CD4-positive, alpha-beta T cell treated with Interleukin-17A for 1 hour (primary cell): Measurements from ENCODE around the gene CTIF.

Experiments
- DNase-seq: peaks from one replicate; pipeline ENCODE4 v3.0.0-alpha.2; 2020

Gene CTIF

GRCh38 chr18:48780201-48780912 is 241.5 kb downstream of the CTIF start:
- no peak for DNase-seq

DNA sequence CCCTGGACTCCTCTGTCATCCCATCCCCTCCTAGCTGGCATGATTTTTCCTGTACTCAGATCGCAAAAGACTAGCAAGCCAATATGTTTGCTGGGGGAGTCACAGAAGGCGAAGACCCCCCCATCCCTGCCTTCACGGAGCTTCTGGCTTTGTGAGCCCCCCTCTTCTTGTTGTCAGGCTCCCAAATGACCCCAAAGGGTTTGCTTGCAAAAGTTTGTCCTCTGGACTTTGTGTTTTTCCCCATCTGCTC is 242.0 kb downstream of the CTIF start:
- no peak for DNase-seq

- no peak for DNase-seq
Observed at GRCh38 chr18:48781163-48781987, 242.5 kb downstream of the CTIF start.

GRCh38 chr18:48781988-48782363 is 243.1 kb downstream of the CTIF start:
- no peak for DNase-seq

- no peak for DNase-seq
Observed at GRCh38 chr18:48782381-48782861, 243.6 kb downstream of the CTIF start.

DNA sequence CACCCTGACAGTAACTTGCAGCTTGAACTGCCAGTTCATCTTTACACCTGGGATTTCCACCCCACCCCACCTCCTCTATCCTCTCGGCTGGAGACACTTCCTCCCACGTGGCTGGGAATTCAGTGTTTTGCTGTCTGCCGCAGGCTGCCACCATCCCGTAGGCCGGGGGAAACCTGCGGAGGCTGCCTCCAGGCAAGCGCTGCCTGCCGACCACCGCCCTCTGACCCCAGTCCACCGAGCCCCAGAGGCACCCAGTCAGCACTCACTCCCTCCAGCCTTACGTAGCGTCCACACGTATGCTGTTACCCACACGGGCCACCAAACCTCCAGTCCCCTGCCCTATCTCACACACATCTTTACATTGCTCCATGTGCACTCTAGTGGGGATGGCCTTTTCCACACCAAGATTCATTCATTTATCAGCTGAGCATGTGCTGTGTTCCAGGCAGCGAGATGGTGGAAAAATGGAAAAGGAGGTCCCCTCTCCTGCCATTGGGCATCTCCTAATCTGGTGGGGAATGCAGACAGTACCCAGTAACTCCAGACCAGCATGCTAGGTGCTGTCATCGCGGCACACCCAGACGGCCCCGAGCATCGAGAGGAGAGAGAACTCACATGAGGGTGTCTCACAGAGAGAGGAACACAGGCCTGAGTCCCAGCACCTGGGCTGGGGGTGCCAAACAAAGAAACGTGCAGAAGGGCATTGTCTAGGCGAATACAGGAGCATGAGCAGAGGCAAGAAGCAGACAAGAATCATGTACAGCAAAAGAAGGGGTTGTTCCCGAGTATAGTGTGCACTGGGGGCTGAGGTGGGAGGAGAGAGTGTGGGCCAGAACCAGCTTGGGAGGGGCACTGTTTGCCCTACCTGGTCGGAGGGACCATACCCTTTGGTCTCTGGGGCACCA is 245.0 kb downstream of the CTIF start:
- no peak for DNase-seq

DNA sequence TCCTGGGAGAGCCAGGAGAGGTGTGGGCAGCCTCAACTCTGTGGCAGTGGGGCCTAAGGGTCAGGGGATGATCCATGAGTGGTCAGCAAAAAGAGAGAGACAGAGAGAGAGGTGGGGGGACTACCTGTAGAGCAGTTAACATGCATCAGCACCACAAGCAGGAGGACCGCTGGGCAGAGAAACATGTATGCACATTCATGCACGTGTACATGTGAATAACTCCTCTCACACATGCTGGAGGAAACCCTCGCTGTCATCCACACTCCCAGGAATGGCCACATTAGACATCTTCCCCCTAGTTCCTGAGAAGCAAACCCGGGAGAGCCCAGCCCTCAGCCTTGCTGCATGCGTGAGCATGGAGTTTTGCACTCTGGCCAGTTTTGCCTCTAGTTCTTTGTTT is 245.8 kb downstream of the CTIF start:
- DNase-seq, result no peak

GRCh38 chr18:48785091-48785614 is 246.3 kb downstream of the CTIF start:
- peak; percentile 45 for DNase-seq

DNA sequence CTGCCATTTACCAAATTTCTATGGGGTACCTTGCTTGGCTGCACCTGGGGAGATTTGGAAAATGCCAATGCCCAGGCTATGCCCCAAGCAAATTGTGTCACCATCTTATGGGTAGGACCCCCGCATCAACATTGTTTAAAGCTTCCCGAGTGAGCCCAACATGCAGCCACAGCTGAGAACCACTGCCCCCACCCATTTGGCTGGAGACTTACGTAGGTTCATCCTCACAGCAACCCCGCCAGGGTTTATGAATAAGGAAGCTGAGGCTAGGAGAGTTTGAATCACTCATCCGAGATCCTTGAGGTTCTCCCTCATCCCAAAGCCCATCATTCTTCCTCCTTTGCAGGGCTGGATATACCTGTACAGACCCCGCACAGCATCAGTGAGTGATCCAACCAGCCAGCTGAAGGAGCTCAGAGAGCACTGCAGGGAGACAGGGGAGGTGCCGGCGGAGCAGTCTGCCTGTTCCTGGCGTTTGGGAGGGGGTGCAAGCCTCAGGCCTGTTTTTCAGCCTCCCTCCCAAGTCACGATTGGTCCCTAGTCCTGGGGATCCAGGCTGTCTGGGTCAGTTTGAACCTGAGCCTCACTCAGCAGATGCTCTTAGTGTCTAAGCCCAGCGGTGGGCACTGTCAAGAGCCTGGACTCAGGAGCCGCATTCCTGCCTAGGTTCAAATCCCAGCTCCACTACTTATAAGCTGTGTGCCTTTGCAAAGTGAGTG is 247.1 kb downstream of the CTIF start:
- DNase-seq, result no peak

DNA sequence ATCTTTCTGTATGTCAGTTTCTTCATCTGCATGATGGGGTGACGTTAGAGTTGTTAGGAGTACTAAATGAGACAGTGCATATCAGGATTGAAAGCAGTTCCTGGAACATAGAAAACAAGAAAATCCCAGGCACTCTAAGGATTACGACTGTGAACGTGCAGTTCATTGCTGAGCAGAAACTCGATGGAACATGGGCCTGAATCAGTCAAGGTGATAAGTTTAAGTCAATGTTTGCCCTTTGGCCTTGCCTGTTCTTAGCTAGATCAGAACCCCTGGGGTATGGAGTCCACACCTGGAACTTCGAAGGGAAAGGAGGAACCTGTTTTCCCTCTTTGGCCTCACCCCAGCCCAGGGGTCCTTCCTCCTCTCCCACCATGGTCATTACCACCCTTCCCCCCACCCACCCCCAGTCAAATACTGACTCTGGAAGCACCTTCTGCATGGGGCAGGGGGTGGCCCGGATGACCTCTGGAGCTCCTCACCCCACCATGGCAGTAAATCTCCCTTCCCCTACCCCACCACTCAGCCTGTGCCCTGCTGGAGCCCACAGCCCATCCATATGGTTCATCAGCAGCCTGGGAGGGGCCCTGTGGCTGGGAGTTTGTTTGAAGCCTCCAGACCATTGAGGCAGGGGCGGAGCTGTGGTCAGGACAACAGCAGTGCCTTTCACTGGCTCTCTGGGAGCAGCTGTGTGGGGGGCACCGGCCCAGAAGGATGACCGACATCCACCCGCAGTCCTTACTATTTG is 247.8 kb downstream of the CTIF start:
- no peak for DNase-seq

DNA sequence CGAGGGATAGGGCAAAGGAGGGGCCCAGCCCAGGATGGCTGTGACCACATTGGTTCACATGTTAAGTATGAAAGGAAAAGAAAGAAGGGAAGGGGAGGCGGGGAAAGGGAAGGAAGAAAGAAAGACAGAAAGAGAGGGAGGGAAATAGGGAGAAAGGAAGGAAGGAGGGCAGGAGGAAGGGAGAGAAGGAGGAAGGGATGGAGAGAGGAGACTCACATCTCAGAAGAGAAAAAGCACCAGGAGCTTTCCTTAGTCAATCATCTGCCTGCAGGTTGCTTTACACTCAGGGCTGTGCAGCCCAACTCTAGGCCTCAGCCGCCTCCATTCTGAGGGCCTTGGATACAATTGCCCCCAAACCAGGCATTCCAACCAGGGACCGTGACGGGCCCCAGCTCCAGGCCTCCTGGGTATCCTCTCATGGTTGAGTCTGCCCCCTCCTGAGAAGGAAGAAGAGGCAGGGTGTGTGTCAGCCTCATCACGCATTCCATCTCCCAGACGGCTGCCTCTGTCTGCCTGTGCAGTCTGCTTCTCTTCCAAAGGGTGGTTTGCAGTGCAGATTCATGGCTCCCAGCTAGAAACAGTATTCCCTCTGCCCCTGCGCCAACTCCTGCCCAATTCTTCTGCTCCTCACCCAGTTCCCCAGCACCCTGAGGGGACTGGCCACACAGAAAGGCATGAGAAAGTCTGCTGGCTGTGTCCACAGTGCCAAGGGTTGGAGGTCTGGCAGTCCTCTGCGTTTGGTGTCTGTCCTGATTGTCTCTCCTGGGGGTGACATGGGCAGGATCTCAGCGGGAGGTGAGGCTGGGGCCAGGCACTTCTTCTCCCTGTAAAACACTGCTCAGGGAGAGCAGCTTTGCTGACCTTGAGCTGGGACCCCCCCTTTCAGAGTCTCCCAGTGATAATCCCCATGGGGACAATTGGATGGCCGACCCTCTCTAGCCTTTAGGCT is 248.6 kb downstream of the CTIF start:
- DNase-seq, result no peak

DNA sequence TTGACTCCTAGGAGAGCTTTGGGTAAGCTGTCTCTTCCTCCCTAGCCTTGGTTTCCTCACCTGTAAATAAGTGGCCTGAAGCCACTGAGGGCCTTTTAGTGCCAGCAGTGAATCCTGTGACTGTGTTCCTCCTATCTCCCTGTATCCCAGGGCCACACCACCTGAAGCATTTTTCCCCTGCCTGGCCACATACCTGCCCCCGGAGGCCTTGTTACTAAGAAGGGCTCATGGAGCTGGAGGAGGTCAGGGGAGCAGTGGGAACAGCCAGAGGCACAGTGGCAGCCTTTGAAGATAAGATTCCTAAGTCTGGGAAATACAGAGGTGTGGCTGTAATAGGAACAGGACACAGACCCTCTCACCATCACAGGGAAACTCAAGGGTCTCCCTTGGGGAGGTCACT is 249.5 kb downstream of the CTIF start:
- DNase-seq, result no peak

GRCh38 chr18:48789259-48789812 is 250.5 kb downstream of the CTIF start:
- no peak for DNase-seq

GRCh38 chr18:48790226-48790863 is 251.5 kb downstream of the CTIF start:
- no peak for DNase-seq

DNA sequence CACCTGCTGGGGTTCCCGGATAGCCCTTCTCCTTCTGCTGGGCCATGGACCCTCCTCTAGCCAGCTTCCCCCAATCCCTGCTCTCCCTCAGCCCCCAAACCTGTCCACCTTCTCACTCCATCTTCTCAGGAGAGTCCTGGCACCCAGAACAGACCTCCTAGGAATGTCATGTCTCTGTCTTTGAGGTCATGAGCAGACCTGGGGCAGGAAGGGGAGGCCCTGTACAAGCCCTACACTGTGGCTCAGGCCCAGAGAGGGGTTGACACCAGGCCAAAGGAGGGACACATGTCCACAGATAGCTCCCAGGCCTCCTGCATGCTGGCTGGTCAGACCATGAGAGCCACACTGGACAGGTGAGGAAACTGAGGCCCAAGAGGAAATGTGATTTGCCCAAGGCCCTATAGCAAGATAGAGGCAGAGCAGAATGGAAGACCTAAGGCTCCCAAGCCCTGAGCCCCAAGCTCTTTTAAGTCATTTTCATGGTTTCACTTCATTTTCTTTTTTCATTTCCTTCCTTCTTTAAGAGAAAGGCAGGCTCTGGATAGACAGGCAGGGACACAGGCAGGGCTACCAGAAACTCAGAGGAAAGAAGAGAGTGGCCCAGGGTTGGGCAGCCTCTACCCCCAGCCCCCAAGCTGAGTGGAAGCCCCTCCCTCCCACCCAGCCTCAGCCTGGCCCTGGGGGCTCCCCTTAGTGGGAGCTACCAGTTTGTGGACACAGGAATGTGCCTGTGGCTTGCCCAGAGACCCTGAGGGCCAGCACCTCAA is 252.2 kb downstream of the CTIF start:
- no peak for DNase-seq

DNA sequence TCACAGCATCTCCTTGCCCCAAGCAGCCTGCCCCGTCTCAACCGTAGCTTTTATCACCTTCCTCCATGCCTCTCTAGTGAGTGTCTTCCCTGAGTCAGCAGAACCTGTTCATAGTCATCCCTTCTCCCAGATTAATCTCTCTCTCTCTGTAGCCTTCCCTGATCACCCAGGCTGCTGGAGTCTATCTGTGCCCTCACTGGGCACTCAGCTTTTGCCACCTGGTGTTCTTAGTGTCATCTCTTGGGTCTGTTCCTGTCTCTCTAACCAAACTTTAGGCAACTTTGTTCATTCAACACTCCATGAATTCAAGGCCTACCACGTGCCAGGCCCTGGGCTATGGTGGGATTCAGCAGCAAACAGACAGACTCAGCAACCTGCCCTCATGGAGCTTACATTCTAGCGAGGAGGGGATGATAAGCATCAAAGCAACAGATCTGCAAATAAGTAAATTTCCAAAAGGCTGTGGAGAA is 252.8 kb downstream of the CTIF start:
- no peak for DNase-seq

DNA sequence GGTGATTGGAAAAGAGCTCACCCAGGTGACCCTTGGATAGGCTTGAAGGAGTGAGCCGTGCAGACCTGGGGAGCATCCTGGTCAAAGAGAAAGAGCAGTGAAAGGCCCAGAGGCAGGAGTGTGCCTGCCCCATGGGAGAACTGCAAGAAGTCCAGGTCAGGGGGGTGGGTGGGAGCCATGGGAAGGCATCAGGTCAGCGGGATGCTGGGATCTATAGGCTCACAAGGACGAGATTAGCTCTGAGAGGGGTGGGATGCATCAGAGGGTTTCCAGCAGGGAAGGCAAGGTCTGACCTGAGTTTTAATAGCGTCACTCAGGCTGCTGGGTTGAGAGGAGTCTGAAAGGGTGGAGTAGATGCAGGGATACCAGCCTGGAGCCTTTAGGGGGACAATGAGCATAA is 253.3 kb downstream of the CTIF start:
- no peak for DNase-seq

DNA sequence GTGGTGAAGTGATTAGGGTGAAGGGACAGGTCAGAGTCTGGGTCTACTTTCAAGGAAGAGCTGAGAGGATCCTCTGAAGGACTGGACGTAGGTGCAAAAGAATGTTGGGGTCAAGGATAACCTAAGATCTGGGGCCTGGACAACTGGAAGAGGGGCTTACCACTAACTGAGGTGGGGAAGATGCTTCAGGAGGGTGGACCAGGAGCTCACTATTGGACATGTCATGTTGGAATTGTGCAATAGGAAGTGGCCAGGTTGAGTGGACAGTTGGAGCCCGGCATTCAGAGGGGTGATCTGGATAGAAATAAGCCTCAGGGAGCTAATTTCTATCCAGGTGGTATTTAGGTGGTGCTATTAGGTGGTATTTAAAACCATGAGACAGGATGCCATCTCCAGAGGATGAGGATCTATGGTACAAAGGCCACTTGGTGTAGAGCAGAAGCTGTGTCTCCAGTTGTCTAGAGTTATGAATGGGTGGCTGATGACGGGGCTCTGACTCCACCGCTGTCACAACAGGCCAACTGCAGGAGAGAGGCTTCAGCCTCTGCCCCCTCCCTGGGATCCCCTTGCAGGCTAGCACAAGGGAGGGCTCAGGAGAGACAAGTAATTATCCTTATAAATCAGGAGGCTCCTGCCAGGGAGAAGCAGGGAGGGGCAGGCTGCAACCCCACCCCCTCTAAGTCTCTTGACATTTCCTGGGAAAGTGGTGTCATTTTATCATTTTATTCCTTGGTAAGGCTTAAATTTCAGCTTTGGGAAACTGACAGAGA is 254.0 kb downstream of the CTIF start:
- no peak for DNase-seq
